Muscle of back (tissue), 11 donors: ENCODE measurements around the gene OR5K3. TPM values are rescaled to one million over a fixed set of nuclear protein-coding genes. Genes with fewer than 3 reads are reported as not detected.

ENCODE experiments used
- DNase-seq, 3 donors: peaks; one replicate each; pipeline versions ENCODE4 v3.0.0 to v3.0.0-alpha.2; 2013
- polyA plus RNA-seq, 10 donors: library from polyadenylated mRNA; unstranded; fragments of 120-200 nt; gene quantifications; one replicate each; pipeline ENCODE4 v1.2.1, GENCODE V29; 2013; ENCODE audit not compliant: insufficient read length in 10 of 10

OR5K3 gene
- polyA plus RNA-seq, 10 donors, result not detected

DNA sequence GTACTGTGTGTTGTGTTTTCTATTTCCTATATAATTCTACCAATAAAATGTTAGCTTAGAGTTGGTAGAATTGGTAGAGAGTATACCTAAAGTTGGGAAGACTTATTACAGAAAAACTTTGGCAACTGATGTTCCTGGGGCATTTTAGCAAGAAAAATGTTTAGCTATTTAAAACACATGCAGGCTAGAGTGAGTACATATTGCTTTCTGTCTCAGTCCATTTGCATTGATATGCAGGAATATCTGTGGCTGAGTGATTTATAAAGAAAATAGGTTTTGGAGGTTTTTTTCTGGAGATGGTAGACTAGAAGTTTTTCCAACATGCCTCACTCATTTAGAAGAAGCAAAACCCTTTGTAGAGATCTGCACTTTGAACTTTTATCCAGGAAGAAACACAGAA is 42.1 kb downstream of the OR5K3 start:
- DNase-seq, result no peak

DNA sequence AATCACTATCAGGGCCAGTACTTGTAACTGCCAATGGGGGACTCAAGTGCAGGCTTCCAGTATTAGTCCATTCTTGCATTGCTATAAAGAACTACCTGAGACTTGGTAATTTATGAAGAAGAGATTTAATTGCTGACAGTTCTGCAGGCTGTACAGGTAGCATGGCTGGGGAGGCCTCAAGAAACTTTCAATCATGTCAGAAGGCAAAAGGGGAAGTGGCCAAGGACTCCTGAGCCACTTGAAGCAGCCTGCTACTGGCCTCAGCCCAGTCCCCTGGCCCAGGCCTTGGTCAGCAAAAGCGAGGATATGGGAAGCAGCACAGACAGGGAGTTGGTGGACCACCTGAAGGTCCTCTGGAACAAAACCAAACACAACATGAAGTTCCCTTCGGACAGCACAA is 43.3 kb downstream of the OR5K3 start:
- no peak for DNase-seq

DNA sequence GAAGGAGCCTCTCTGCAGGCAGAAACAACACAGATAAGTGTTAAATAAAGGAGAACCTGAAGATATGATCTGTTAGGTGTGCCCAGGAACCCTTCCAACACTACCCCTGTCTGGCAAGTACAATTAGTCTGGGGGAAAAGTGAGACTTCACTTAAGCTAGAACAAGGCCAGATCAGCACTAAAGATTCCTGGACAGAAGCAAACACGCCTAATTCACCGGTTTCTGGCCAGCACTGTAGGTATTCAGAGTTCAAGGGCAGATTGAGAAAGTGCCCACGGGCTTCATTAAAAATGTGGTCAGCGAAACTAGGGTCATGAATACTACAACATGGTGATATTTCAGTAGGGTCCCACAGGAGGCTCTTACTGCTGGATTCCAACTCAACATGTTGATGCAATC is 43.9 kb downstream of the OR5K3 start:
- no peak for DNase-seq

DNA sequence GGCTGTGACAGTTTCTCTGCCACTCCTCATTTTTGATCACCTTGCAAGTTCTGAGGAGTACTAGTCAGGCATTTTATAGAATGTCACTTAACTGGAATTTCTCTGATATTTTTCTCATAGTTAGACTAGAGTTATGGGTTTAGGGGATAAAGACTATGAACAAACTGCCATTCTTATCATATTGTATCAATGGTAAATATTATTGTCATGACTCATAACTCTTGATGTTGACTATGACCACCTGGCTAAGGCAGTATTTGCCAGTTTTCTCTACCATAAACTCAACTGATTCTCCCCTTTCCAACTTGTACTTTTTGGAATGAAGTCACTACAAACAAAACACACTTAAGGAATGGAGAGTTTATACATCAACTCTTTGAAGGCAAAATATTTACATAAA is 49.8 kb downstream of the OR5K3 start:
- DNase-seq, result no peak

Other genes with a start within 250 kb of the OR5K3 start
- gene OR5H14, start 243.2 kb upstream of the OR5K3 start, polyA plus RNA-seq, result not detected
- gene OR5H15, start 224.0 kb upstream of the OR5K3 start, polyA plus RNA-seq, result not detected
- gene OR5H6, start 126.4 kb upstream of the OR5K3 start, polyA plus RNA-seq, result not detected
- gene OR5H2, start 108.2 kb upstream of the OR5K3 start, polyA plus RNA-seq, result not detected
- not detected for gene OR5K4, start 36.8 kb upstream of the OR5K3 start, polyA plus RNA-seq
- not detected for gene OR5K1, start 72.5 kb downstream of the OR5K3 start, polyA plus RNA-seq
- under 1 TPM in 1 of 10 donors, not detected in 9; 0.38 TPM for gene OR5K2, start 107.0 kb downstream of the OR5K3 start, polyA plus RNA-seq
- gene CLDND1, start 132.2 kb downstream of the OR5K3 start, polyA plus RNA-seq, result 100 to 1,000 TPM in 1 of 10 donors, 10 to 100 TPM in 9; 72.8 to 102 (median 83.7) TPM
- gene GPR15, start 141.3 kb downstream of the OR5K3 start, polyA plus RNA-seq, result under 1 TPM in 1 of 10 donors, not detected in 9; 0.70 TPM
- 10 to 100 TPM; 10.3 to 17.7 (median 15.4) TPM for gene CPOX, start 202.9 kb downstream of the OR5K3 start, polyA plus RNA-seq